Fibroblast of lung (primary cell): Measurements from ENCODE around the gene CTNNA2. TPM values are rescaled to one million over a fixed set of nuclear protein-coding genes. Genes with fewer than 3 reads are reported as not detected.

Experiments used
- DNase-seq, 2 donors: peaks; one replicate each; pipeline versions ENCODE4 v3.0.0 to v3.0.0-alpha.2; 2010; ENCODE audit warnings: low read depth in 2 of 2
- H2AFZ ChIP-seq: 2 replicates; pipeline ENCODE4 v1.5.1; 2012; ENCODE audit warnings: low read length, control low read depth, inconsistent platforms
- H3K27ac ChIP-seq: 2 replicates; pipeline ENCODE4 v1.5.1; 2011; ENCODE audit warnings: low read length, control low read depth; ENCODE audit not compliant: insufficient read depth
- H3K27me3 ChIP-seq: 2 replicates; pipeline ENCODE4 v1.5.1; 2011; ENCODE audit warnings: mild to moderate bottlenecking, low read length; ENCODE audit not compliant: control insufficient read depth, insufficient read depth
- H3K36me3 ChIP-seq: 2 replicates; pipeline ENCODE4 v1.5.1; 2011; ENCODE audit warnings: low read length; ENCODE audit not compliant: control insufficient read depth, insufficient read depth
- H3K4me1 ChIP-seq: 2 replicates; pipeline ENCODE4 v1.5.1; 2011; ENCODE audit warnings: low read length; ENCODE audit not compliant: control insufficient read depth, insufficient read depth; ENCODE audit errors: extremely low read depth
- H3K4me2 ChIP-seq: 2 replicates; pipeline ENCODE4 v1.5.1; 2011; ENCODE audit warnings: low read length, control low read depth; ENCODE audit not compliant: insufficient read depth; ENCODE audit errors: extremely low read depth
- H3K4me3 ChIP-seq, 4 experiments: fragments of 200-600 bp in 1 of 4; sonication (generic) in 1 of 4; replicated peaks in 1 of 4; 2 replicates each; pipeline ENCODE4 v1.5.1; 2011 to 2016; ENCODE audit warnings: low read length in 4 of 4, low read depth in 3 of 4, mild to moderate bottlenecking in 3 of 4, control low read depth in 2 of 4, inconsistent platforms in 1 of 4, mixed read lengths in 1 of 4; ENCODE audit not compliant: insufficient read depth in 1 of 4; ENCODE audit errors: control extremely low read depth in 1 of 4
- H3K79me2 ChIP-seq: 2 replicates; pipeline ENCODE4 v1.5.1; 2012; ENCODE audit warnings: mild to moderate bottlenecking, low read length, inconsistent platforms; ENCODE audit not compliant: control insufficient read depth, insufficient read depth
- H3K9ac ChIP-seq: 2 replicates; pipeline ENCODE4 v1.5.1; 2011; ENCODE audit warnings: mild to moderate bottlenecking, low read length, control low read depth; ENCODE audit not compliant: insufficient read depth
- H3K9me3 ChIP-seq: 2 replicates; pipeline ENCODE4 v1.5.1; 2012; ENCODE audit warnings: low read depth, low read length; ENCODE audit not compliant: control insufficient read depth, insufficient read depth
- H4K20me1 ChIP-seq: 2 replicates; pipeline ENCODE4 v1.5.1; 2011; ENCODE audit warnings: low read length; ENCODE audit not compliant: control insufficient read depth, insufficient read depth; ENCODE audit errors: extremely low read depth
- CTCF ChIP-seq, 2 donors: IDR thresholded peaks in 1 of 2; conservative IDR thresholded peaks in 1 of 2; 1 replicate in 1 of 2; 2 replicates in 1 of 2; pipeline ENCODE4 v1.5.1; 2011 to 2012; ENCODE audit warnings: low read length in 2 of 2, control low read depth in 1 of 2, inconsistent platforms in 1 of 2, low read depth in 1 of 2, mild to moderate bottlenecking in 1 of 2
- EZH2 ChIP-seq: IDR thresholded peaks from 2 replicates; pipeline ENCODE4 v1.5.1; 2012; ENCODE audit warnings: low read length, control low read depth, mild to moderate bottlenecking; ENCODE audit errors: missing control alignments
- polyA plus RNA-seq, 2 donors: library from polyadenylated mRNA; depleted of rRNA in 1 of 2; stranded (reverse) in 1 of 2; unstranded in 1 of 2; fragments of >200 nt; gene quantifications; 2 replicates each; pipeline ENCODE4 v1.2.1, GENCODE V29; 2011 to 2012; ENCODE audit warnings: missing spikeins in 1 of 2
- total RNA-seq: library from RNA; depleted of rRNA; stranded (reverse); fragments of >200 nt; gene quantifications from 2 replicates; pipeline ENCODE4 v1.2.1, GENCODE V29; 2014

The CTNNA2 gene
- total and polyA plus RNA-seq, 2 donors (not counting 1 experiment from before 2014, with no cell fraction given), result not detected

GRCh38 chr2:79824086-79824786, 311.4 kb downstream of the CTNNA2 start:
- Histone ChIP-seq H3K4me2 (no peak overlapping the region), H3K36me3 (no peaks in the 10 kb centered on the region), H3K27me3 (no peaks in the 10 kb centered on the region), H3K79me2 (no peaks in the 10 kb centered on the region), H3K4me3 (no peak overlapping the region), H4K20me1 (no peaks in the 10 kb centered on the region), H2AFZ (no peak overlapping the region), H3K27ac (no peak overlapping the region), H3K9me3 (no peaks in the 10 kb centered on the region), H3K9ac (no peak overlapping the region), H3K4me1 (no peaks in the 10 kb centered on the region)
- DNase-seq, result peak in 1 of 2 donors; percentile 81
- TF ChIP-seq CTCF (conservative IDR thresholded peaks at IDR 0.05 in 1 of 2, IDR thresholded peaks at IDR 0.05 in 1 of 2; ENCODE audit: low read depth in 1 of 2, low read length in 2 of 2) (no peak), EZH2 (no peak)

DNA sequence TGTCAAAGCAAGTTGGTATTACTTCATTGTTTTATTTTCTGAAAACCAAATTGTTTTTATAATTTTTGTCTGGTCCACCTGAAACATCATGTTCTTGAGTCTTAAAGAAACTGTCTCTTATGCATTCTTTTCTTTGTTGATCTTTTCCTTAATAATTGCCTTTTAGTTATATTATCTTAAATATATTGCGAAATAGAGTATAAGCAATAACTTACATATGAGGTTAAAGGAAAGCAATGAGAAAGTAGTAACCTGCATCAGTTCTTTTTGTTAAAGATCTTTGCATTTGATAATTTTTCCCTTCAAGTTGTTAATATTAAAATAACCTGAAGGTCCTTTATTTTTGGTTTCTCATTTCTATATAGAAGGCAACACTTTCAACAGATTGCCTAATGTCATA, 315.0 kb downstream of the CTNNA2 start:
- Histone ChIP-seq H3K79me2 (no peaks in the 10 kb centered on the region), H3K4me1 (no peaks in the 10 kb centered on the region), H3K4me3 (no peak overlapping the region), H3K9ac (no peak overlapping the region), H3K27me3 (no peaks in the 10 kb centered on the region), H3K36me3 (no peaks in the 10 kb centered on the region), H3K4me2 (no peak overlapping the region), H2AFZ (no peak overlapping the region), H3K9me3 (no peaks in the 10 kb centered on the region), H4K20me1 (no peaks in the 10 kb centered on the region), H3K27ac (no peak overlapping the region)
- TF ChIP-seq CTCF (conservative IDR thresholded peaks at IDR 0.05 in 1 of 2, IDR thresholded peaks at IDR 0.05 in 1 of 2; ENCODE audit: low read depth in 1 of 2, low read length in 2 of 2) (no peak), EZH2 (no peak)
- DNase-seq, result no peak

- TF ChIP-seq EZH2 (no peak), CTCF (conservative IDR thresholded peaks at IDR 0.05 in 1 of 2, IDR thresholded peaks at IDR 0.05 in 1 of 2; ENCODE audit: low read depth in 1 of 2, low read length in 2 of 2) (no peak)
- H3K27me3 ChIP-seq, result no peaks in the 10 kb centered on the region
- no peaks in the 10 kb centered on the region for H3K36me3 ChIP-seq
- H4K20me1 ChIP-seq, result no peaks in the 10 kb centered on the region
- no peak overlapping the region for H3K4me3 ChIP-seq
- H3K4me1 ChIP-seq, result no peaks in the 10 kb centered on the region
- no peak overlapping the region for H2AFZ ChIP-seq
- H3K9ac ChIP-seq, result no peak overlapping the region
- DNase-seq, result no peak
- H3K4me2 ChIP-seq, result no peak overlapping the region
- H3K27ac ChIP-seq, result no peak overlapping the region
- H3K9me3 ChIP-seq, result no peaks in the 10 kb centered on the region
- H3K79me2 ChIP-seq, result no peaks in the 10 kb centered on the region
Observed at GRCh38 chr2:79830501-79830900, 317.6 kb downstream of the CTNNA2 start.
